ENCODE measurements around the gene UBE2Q2. TPM values are rescaled to one million over a fixed set of nuclear protein-coding genes. Genes with fewer than 3 reads are reported as not detected.

UBE2Q2 gene
- total and polyA plus RNA-seq, 2 of the 4 experiments (the other 2 are of a cell fraction), result 18.0 to 28.9 TPM

DNA sequence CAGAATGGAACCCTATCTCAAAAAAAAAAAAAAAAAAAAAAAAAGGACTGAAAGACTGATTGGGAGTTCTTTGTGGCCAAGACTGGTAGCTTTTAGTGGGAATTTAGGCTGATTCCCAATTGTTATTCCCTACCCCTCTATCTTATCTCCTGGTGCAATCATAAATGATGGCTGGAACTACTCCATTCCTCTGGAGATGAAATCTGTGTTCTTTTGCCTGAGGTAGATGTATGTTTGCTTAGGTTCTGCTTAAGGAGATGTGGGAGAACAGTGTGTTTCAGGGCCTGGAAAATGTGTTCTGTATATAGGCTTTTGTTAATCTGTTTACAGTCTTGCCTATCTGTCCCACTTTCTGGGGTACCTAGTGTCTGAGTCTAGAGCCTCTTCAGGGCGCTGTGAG, 19.5 kb downstream of the UBE2Q2 start:
- no peak overlapping the region for H3K18ac ChIP-seq (ENCODE audit: low read depth, low read length)
- no TSS peak for BruUV-seq (replicated peaks)
- peaks cover 33 to 72% of the 10 kb centered on the region in 2 experiments for H3K79me1 ChIP-seq (ENCODE audit: low read depth in 1 of 2, low read length in 2 of 2)
- DNase-seq (no peak), ATAC-seq (ENCODE audit: low read depth) (no peak)
- no peak overlapping the region for H2BK5ac ChIP-seq (ENCODE audit: low read depth, low read length, poor library complexity, severe bottlenecking)
- dilution Hi-C loops (cut with HindIII; ENCODE audit: low sequenced_read_pairs, unreplicated experiment), result no loop called here
- no peak overlapping the region for H3K14ac ChIP-seq (replicated peaks; ENCODE audit: low read depth, low read length)
- H3K9me1 ChIP-seq (ENCODE audit: insufficient read depth, low read length), result peaks cover 3% of the 10 kb centered on the region; the same call in 1 of the 2 replicates
- H2AFZ ChIP-seq (replicated peaks; ENCODE audit: low read length, poor library complexity), result no peak overlapping the region
- ChIA-PET CTCF (no interaction called here), POLR2A (ENCODE audit: unreplicated experiment) (no interaction called here)
- no peak overlapping the region for H2BK20ac ChIP-seq (ENCODE audit: low read depth, low read length)
- no peak overlapping the region for H2BK120ac ChIP-seq (ENCODE audit: low read depth, low read length)
- intact Hi-C loops (cut with micrococcal nuclease), result no loop called here
- no peak overlapping the region for H3K56ac ChIP-seq (ENCODE audit: extremely low read depth, insufficient read depth, low read length)
- H3K23ac ChIP-seq (ENCODE audit: low read depth, low read length), result no peak overlapping the region
- H2BK15ac ChIP-seq (ENCODE audit: low read depth, low read length), result no peak overlapping the region
- no peak overlapping the region for H2AK5ac ChIP-seq (ENCODE audit: low read depth, low read length)
- H4K20me1 ChIP-seq (ENCODE audit: insufficient read depth, low read length), result peaks cover 20% of the 10 kb centered on the region
- H3K4ac ChIP-seq (ENCODE audit: low read depth, low read length), result no peak overlapping the region
- H3K4me2 ChIP-seq (ENCODE audit: low read depth, low read length), result no peak overlapping the region
- no peaks in the 10 kb centered on the region for H3K27me3 ChIP-seq (ENCODE audit: control insufficient read depth, insufficient read depth, low read length)
- no peak overlapping the region for H2AK9ac ChIP-seq (replicated peaks; ENCODE audit: low read depth, low read length, poor library complexity)
- peaks cover 9% of the 10 kb centered on the region for H3K4me1 ChIP-seq (ENCODE audit: control insufficient read depth, insufficient read depth, low read length)
- H4K8ac ChIP-seq (ENCODE audit: low read depth in 2 of 2, low read length in 2 of 2), result no peak overlapping the region
- H3K4me3 ChIP-seq (ENCODE audit: insufficient read depth, low read depth, low read length), result no peak overlapping the region
- no CpG with 5 or more reads among the region's 1 CpG for WGBS, 2 experiments (ENCODE audit: extremely low coverage in 2 of 2, insufficient read length in 1 of 2)
- no peak overlapping the region for H4K91ac ChIP-seq (ENCODE audit: insufficient read depth, low read depth, low read length)
- peaks cover 14% of the 10 kb centered on the region for H3K36me3 ChIP-seq (ENCODE audit: control insufficient read depth, insufficient read depth, low read length)
- H4K5ac ChIP-seq (ENCODE audit: low read depth, low read length), result no peak overlapping the region
- in situ Hi-C loops (cut with MboI; ENCODE audit: low sequenced_read_pairs), result no loop called here
- H3K27ac ChIP-seq (ENCODE audit: insufficient read depth, low read length), result no peak overlapping the region
- H3K9ac ChIP-seq (ENCODE audit: low read depth, low read length), result no peak overlapping the region
- TF ChIP-seq, protein P1, sequence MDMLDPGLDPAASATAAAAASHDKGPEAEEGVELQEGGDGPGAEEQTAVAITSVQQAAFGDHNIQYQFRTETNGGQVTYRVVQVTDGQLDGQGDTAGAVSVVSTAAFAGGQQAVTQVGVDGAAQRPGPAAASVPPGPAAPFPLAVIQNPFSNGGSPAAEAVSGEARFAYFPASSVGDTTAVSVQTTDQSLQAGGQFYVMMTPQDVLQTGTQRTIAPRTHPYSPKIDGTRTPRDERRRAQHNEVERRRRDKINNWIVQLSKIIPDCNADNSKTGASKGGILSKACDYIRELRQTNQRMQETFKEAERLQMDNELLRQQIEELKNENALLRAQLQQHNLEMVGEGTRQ (IDR thresholded peaks at IDR 0.05; ENCODE audit: low read depth, low read length), result no peak
- TF ChIP-seq, protein P2, sequence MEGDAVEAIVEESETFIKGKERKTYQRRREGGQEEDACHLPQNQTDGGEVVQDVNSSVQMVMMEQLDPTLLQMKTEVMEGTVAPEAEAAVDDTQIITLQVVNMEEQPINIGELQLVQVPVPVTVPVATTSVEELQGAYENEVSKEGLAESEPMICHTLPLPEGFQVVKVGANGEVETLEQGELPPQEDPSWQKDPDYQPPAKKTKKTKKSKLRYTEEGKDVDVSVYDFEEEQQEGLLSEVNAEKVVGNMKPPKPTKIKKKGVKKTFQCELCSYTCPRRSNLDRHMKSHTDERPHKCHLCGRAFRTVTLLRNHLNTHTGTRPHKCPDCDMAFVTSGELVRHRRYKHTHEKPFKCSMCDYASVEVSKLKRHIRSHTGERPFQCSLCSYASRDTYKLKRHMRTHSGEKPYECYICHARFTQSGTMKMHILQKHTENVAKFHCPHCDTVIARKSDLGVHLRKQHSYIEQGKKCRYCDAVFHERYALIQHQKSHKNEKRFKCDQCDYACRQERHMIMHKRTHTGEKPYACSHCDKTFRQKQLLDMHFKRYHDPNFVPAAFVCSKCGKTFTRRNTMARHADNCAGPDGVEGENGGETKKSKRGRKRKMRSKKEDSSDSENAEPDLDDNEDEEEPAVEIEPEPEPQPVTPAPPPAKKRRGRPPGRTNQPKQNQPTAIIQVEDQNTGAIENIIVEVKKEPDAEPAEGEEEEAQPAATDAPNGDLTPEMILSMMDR (conservative IDR thresholded peaks at IDR 0.05; ENCODE audit: low read depth, low read length), result no peak
- TF ChIP-seq RFX5 (IDR thresholded peaks at IDR 0.05; ENCODE audit: low read depth, low read length) (no peak), CHD1 (IDR thresholded peaks at IDR 0.05; ENCODE audit: low read depth, low read length) (no peak), CEBPB (IDR thresholded peaks at IDR 0.05; ENCODE audit: low read depth, low read length) (no peak), SMC3 (IDR thresholded peaks at IDR 0.05; ENCODE audit: low read depth, low read length) (no peak), POLR2A (IDR thresholded peaks at IDR 0.05; ENCODE audit: low read depth, low read length) (no peak), BHLHE40 (IDR thresholded peaks at IDR 0.05; ENCODE audit: low read depth, low read length) (no peak), FOS (IDR thresholded peaks at IDR 0.05; ENCODE audit: low read depth, low read length) (no peak), RCOR1 (IDR thresholded peaks at IDR 0.05; ENCODE audit: insufficient replicate concordance, low read length) (no peak), MXI1 (IDR thresholded peaks at IDR 0.05; ENCODE audit: borderline replicate concordance, low read depth, low read length) (no peak), RAD21 (IDR thresholded peaks at IDR 0.05; ENCODE audit: low read length) (no peak), MAFK (IDR thresholded peaks at IDR 0.05; ENCODE audit: low read depth, low read length) (no peak)
- TF ChIP-seq, protein P3, sequence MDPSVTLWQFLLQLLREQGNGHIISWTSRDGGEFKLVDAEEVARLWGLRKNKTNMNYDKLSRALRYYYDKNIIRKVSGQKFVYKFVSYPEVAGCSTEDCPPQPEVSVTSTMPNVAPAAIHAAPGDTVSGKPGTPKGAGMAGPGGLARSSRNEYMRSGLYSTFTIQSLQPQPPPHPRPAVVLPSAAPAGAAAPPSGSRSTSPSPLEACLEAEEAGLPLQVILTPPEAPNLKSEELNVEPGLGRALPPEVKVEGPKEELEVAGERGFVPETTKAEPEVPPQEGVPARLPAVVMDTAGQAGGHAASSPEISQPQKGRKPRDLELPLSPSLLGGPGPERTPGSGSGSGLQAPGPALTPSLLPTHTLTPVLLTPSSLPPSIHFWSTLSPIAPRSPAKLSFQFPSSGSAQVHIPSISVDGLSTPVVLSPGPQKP (IDR thresholded peaks at IDR 0.05; ENCODE audit: borderline replicate concordance, low read depth, low read length), result no peak
- H3K9me3 ChIP-seq (ENCODE audit: control insufficient read depth, insufficient read depth, low read length), result no peaks in the 10 kb centered on the region
